A549 (cell line): ENCODE results near the gene HERC2.

ENCODE experiments used
- CHD2 ChIP-seq: fragments of 150-350 bp; IDR thresholded peaks from 2 replicates; pipeline ENCODE4 v1.6.1; 2014; ENCODE audit warnings: low read length; ENCODE audit not compliant: partially characterized antibody
- EP300 ChIP-seq, 2 experiments: fragments of >200 bp; sonication (Bioruptor Twin); formaldehyde crosslinking; IDR thresholded peaks; 2 replicates in 1 of 2; 3 replicates in 1 of 2; pipeline ENCODE4 v1.6.1; 2016 to 2017
- ESRRA ChIP-seq: fragments of 150-350 bp; IDR thresholded peaks from 2 replicates; pipeline ENCODE4 v1.6.1; 2014; ENCODE audit warnings: mild to moderate bottlenecking, low read length, borderline replicate concordance
- HDAC2 ChIP-seq: fragments of 200-600 bp; sonication (generic); IDR thresholded peaks from 2 replicates; pipeline ENCODE4 v1.6.1; 2016
- JUN ChIP-seq, 2 experiments: fragments of >200 bp; sonication (Bioruptor Twin); formaldehyde crosslinking; IDR thresholded peaks; 2 replicates in 1 of 2; 3 replicates in 1 of 2; pipeline ENCODE4 v1.6.1; 2016 to 2017
- MYC ChIP-seq: IDR thresholded peaks from 2 replicates; pipeline ENCODE4 v1.6.1; 2012; ENCODE audit warnings: mild to moderate bottlenecking, inconsistent platforms, low read length, improper control_type of control experiment, borderline replicate concordance
- POLR2A ChIP-seq: IDR thresholded peaks from 2 replicates; pipeline ENCODE4 v1.6.1; 2012; ENCODE audit warnings: mild to moderate bottlenecking, low read length
- RAD21 ChIP-seq, 2 experiments: fragments of >200 bp in 1 of 2; sonication (Bioruptor Twin) in 1 of 2; formaldehyde crosslinking in 1 of 2; IDR thresholded peaks in 1 of 2; conservative IDR thresholded peaks in 1 of 2; 2 replicates in 1 of 2; 3 replicates in 1 of 2; pipeline ENCODE4 v1.6.1; 2012 to 2018; ENCODE audit warnings: inconsistent platforms in 1 of 2
- RFX5 ChIP-seq: fragments of 450-650 bp; IDR thresholded peaks from 2 replicates; pipeline ENCODE4 v1.7.1; 2014; ENCODE audit warnings: antibody characterized with exemption, mild to moderate bottlenecking, moderate library complexity
- SMC3 ChIP-seq: fragments of >200 bp; sonication (Bioruptor Twin); formaldehyde crosslinking; IDR thresholded peaks from 3 replicates; pipeline ENCODE4 v1.6.1; 2018; ENCODE audit warnings: inconsistent platforms
- TF ChIP-seq, protein P1 (sequence below): fragments of >200 bp; sonication (Bioruptor Twin); formaldehyde crosslinking; IDR thresholded peaks from 3 replicates; pipeline ENCODE4 v1.6.1; 2016
- TF ChIP-seq, protein P2 (sequence below): fragments of >200 bp; sonication (Bioruptor Twin); formaldehyde crosslinking; IDR thresholded peaks from 3 replicates; pipeline ENCODE4 v1.5.1; 2016
- TF ChIP-seq, protein P3 (sequence below): fragments of 250-450 bp; sonication (Bioruptor Pico); IDR thresholded peaks from 2 replicates; pipeline ENCODE4 v1.5.0; 2021; ENCODE audit warnings: mild to moderate bottlenecking, moderate library complexity, borderline replicate concordance

DNA sequence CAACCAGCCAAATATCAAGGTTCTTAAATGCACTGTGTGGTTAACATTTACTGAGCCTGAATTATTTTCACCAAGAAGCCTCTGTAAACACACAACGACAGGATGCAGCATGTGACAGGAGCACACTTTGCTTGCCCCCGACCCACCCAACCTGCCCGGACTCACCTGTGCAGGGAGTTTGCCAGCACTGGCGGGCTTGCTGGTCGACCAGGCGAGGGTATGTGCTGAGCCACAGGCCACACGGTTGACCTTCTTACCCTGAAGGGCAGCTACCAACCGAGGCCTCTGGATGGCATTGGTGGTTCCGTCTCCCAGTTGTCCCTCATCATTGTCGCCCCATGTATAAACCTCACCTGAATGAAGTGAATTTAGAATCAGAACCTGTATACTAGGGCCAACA lies 197.1 kb downstream of the HERC2 start:
- TF ChIP-seq EP300 (IDR thresholded peaks at IDR 0.05) (no peak), SMC3 (no peak), ESRRA (no peak), POLR2A (no peak), MYC (no peak), JUN (IDR thresholded peaks at IDR 0.05) (no peak), RFX5 (no peak), HDAC2 (no peak), CHD2 (no peak), RAD21 (conservative IDR thresholded peaks at IDR 0.05 in 1 of 2, IDR thresholded peaks at IDR 0.05 in 1 of 2) (no peak)
- TF ChIP-seq, protein P1, sequence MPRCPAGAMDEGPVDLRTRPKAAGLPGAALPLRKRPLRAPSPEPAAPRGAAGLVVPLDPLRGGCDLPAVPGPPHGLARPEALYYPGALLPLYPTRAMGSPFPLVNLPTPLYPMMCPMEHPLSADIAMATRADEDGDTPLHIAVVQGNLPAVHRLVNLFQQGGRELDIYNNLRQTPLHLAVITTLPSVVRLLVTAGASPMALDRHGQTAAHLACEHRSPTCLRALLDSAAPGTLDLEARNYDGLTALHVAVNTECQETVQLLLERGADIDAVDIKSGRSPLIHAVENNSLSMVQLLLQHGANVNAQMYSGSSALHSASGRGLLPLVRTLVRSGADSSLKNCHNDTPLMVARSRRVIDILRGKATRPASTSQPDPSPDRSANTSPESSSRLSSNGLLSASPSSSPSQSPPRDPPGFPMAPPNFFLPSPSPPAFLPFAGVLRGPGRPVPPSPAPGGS, result no peak
- TF ChIP-seq, protein P2, sequence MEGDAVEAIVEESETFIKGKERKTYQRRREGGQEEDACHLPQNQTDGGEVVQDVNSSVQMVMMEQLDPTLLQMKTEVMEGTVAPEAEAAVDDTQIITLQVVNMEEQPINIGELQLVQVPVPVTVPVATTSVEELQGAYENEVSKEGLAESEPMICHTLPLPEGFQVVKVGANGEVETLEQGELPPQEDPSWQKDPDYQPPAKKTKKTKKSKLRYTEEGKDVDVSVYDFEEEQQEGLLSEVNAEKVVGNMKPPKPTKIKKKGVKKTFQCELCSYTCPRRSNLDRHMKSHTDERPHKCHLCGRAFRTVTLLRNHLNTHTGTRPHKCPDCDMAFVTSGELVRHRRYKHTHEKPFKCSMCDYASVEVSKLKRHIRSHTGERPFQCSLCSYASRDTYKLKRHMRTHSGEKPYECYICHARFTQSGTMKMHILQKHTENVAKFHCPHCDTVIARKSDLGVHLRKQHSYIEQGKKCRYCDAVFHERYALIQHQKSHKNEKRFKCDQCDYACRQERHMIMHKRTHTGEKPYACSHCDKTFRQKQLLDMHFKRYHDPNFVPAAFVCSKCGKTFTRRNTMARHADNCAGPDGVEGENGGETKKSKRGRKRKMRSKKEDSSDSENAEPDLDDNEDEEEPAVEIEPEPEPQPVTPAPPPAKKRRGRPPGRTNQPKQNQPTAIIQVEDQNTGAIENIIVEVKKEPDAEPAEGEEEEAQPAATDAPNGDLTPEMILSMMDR, result no peak
- TF ChIP-seq, protein P3, sequence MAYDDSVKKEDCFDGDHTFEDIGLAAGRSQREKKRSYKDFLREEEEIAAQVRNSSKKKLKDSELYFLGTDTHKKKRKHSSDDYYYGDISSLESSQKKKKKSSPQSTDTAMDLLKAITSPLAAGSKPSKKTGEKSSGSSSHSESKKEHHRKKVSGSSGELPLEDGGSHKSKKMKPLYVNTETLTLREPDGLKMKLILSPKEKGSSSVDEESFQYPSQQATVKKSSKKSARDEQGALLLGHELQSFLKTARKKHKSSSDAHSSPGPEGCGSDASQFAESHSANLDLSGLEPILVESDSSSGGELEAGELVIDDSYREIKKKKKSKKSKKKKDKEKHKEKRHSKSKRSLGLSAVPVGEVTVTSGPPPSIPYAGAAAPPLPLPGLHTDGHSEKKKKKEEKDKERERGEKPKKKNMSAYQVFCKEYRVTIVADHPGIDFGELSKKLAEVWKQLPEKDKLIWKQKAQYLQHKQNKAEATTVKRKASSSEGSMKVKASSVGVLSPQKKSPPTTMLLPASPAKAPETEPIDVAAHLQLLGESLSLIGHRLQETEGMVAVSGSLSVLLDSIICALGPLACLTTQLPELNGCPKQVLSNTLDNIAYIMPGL, result no peak
